ENCODE data around the gene PGR.

The PGR gene

DNA sequence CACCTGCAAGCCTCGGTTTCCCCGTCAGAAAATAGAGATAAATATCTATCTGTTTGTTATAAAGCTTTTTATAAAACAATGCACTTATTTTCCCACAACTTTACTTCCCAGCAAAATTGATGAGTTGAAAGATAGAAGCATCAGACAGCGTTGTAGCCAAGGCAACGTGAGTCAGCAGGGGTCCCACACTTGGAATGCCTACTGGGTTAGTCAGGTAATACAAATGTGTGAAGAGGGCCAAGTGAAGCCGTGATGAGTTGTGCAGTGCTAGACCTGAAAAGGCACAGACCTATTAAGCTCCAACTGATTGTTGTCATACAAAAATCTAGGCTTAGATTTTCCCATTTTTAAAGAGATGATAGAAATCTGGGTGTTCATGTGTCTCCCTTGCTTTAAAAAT is 118.7 kb downstream of the PGR start:
- DNase-seq (ENCODE audit: low read depth in 3 of 3), result no peak

DNA sequence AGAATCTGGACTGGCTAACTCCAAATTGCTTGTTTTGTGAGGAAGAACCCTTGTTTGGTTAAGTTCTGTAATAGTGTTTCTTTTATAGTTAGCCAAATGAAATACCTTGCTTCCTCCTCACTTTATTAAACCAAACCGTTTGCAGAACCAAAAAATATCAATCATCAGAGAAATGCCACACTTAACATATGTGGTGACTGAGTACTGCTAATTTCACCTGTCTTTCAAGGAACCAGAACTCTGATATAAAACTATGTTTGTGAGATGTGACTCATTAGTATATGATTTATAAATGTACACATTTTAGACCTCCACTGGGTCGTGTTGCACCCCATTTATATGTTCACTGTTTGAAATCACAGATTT is 119.9 kb downstream of the PGR start:
- DNase-seq (ENCODE audit: low read depth in 3 of 3), result no peak

DNA sequence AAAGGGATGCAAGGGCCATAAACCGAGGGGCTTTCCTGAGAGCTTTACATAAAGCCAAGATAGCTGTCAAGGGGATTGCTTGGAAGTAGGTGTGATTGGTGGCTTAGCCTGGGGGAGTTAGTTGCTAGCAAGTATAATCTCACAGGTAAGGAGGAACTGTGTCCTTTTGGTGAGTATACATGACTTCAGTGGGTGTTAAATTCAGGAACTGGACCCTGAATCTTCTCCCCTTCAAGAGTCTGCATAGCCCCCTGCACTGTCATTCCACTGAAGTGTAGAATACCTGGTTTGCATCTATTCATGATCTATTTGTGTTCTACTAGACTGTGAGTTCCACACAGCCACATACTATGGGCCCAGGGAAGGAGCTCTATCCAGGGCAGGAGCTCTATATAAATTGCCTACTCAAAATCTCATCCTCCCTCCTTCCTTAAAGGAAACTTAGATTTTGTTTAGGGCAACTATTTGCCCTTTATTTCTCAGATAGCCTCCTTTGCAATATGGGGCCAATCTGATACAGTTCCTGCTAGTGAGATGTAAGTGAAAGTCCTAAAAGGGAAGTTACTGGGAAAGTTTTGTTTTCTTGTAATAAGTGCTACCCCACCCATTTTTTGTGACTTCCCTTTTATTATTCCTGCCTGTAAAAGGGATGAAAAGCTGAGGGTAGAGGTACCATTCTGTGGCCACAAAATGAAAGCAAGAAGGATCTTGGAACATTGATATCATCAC is 120.5 kb downstream of the PGR start:
- DNase-seq (ENCODE audit: low read depth in 3 of 3), result no peak

DNA sequence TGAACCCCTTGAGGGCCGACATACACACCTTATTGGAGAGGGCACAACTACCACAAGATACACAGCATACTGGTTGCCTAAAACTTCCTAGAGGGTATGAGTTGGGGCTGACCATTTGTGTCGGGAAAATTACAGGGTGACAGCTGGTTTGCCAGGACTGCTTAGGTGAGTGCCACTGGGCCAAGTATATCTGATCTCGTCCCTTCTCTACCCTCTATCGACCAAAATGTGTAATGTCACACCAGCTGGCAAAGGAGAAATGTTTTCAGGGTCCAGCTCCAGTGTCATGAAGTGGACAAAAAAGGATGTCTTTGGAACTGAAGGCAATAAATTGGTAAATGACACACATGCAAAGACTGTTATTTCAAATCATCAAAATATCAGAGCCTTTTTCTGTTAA is 126.1 kb downstream of the PGR start:
- DNase-seq (ENCODE audit: low read depth in 3 of 3), result no peak

DNA sequence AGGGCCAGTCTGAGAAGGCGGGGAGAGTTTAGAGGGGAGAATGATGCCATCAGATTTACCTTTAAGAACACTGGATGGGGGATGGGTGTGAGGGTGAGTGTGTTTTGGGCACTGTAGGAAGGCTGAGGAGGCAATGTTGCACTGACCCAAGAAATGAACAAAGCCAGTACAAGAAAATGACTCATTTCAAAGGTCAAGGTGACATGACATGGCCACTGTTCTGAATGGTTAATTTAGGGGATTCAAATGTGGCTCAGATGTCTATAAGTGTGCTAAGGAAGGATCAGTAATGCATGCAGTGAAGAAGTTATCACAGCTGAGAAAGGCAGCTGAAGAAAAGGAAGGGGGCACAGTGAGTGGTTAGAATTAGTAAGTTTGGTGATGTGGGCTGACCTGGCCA is 129.9 kb downstream of the PGR start:
- DNase-seq (ENCODE audit: low read depth in 3 of 3), result no peak

DNA sequence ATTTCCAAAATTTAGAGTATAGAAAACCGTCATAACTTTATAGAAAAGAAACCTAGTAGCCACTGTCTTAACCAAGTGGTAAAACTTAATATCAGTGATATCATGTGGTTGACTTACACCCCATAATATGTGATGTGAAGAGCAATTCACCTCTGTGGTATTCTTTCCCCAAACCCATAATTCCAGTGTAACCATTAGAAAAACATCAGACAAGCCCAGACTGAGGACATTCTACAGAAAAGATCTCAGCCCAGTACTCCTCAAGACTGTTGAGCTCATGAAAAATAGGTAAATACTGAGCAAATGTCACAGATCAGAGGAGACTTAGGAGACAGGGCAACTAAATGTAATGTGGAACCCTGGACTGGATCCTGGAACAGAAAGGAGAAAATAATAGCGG is 134.6 kb downstream of the PGR start:
- no peak for DNase-seq (ENCODE audit: low read depth in 3 of 3)

DNA sequence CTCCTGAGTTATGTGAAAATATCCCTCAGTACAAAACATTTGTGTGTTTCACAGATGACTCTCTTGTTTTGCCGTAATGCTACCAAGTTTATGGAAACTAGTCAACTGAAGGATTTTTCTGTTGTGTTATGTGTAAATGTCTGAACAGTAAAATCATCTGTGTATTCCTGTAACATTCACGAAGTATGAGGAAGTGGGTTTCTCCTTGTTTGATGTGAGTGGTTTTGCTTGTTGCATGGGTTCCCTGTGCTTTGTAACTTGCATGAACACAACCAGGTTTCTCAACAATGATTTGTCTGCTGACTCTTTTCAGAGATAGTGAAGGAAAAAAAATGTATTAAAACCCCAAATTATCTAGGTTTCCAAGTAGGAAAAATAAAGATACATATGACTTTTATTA is 138.1 kb downstream of the PGR start:
- DNase-seq (ENCODE audit: low read depth in 3 of 3), result no peak

DNA sequence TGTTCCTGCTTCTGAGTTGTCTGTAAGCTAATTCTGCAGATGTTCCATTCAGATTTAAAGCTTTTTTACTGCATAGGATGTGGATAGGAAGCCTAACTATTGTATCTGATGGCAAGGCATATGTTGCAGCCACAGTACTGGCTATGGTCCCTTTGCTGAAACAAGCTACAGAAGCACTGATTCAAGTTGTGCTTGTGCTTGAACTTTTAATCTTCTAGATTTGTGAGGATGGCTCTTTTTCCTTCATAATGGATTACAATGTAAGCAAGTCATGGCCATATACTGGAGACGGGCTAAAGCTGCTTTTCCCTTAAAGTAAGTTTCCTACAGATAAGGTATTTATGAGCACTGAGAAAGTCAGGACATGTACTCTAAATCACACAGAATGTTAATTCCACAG is 138.7 kb downstream of the PGR start:
- DNase-seq (ENCODE audit: low read depth in 3 of 3), result no peak

DNA sequence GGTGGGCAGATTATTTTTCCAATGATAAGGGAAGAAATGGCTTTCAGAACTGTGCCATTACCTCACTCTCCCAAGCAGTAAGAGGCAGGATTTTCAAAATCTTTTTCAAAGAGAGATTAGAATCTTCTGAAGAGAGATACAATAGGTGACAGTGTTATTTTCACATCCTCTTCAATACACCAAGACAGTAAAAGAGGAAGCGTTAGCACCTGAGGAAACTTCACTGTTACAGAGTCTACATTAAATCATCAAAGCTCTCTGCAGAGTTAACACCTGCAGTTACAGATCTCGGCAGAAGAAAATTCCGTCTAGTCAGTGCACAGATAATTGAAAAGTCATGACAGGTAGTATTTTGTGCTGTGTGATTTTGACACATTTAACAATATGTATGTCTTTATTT is 144.9 kb downstream of the PGR start:
- no peak for DNase-seq (ENCODE audit: low read depth in 3 of 3)

DNA sequence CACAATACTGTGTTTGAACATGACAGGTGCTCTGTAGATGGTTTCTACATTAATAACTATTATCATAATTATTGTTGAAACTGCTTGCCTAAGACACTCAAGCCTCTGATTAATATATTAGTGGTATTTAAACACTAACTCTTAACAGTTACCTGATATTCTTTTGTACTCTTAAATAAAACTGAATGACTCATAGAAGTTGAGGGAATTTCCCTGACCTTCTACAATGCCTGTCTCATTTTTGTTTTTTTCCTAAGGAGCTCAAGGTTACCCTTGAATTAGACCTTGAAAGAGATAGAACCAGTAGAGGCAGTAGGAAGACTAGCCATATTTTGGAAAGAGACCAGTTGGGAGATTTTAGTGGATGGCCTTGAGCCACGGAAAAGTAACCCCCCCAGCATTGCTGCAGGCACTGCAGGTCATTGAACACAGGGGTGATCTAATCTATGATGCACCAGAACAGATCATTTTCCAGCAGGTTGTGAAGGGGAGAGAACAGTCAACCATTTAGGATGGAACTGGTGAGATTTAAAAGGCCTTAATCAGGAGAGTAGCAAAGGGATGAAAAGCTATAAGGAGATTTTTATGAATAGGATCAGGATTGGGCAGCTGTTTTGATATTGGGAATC is 148.3 kb downstream of the PGR start:
- DNase-seq (ENCODE audit: low read depth in 3 of 3), result no peak

DNA sequence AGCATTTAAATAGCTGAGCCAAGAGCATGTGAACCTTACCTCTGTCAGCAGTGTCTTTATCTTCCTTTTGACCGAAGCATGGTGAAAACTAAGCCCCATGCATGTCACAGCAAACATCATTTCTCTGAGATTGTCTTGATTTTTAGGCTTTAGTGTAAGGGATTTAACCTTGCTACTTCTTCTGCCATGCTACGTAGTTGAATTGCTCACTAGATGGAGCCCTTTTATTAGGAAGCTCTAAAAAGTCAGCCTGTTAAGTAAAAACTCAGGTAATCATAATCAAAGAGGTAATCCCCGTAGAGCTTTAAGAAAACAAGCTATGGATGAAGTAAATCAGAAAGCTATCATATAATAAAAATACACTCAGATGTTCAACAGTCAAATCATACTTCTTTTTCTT is 149.5 kb downstream of the PGR start:
- no peak for DNase-seq (ENCODE audit: low read depth in 3 of 3)

All from stimulated activated CD4-positive, alpha-beta T cell treated with anti-CD3 and anti-CD28 coated beads, TNF-alpha, amount 100 ng/mL, for 48 hours (primary cell).